ENCODE results near the gene OLFML1. TPM values are rescaled to one million over a fixed set of nuclear protein-coding genes. Genes with fewer than 3 reads are reported as not detected.

OLFML1 gene
- total RNA-seq, 1 experiment from 2014 or later = not detected

DNA sequence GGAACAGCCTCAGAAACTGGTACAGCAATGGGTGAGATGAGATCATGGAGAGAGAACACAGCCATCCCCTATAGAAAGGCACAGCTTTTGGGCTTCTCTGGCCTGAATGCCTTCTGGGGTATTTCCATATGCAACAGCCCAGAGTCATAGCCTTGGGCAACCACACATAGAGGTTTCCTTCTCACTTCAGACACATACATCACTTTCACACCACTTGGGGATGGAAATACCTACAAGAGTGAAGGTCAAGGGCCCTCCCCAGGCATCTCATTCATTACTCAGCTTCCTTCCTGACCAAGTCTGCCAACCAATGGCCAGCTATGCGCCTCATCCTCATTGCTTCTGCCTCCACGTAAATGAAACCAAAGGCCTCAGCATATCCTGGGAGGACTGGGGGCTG is 17.7 kb upstream of the OLFML1 start:
- Histone ChIP-seq H3K18ac (ENCODE audit: insufficient read length, low read depth, low read length) (no peak overlapping the region), H2AK5ac (ENCODE audit: insufficient read length, low read length) (no peak overlapping the region)
- WGBS (ENCODE audit: extremely low coverage, insufficient read length, low lambda C conversion rate) = no CpG with 5 or more reads among the region's 2 CpGs

More for the DNA sequence above, 17.7 kb upstream of the OLFML1 start:
- Histone ChIP-seq H2AFZ (ENCODE audit: low read length) (no peak overlapping the region), H2BK20ac (ENCODE audit: low read depth, low read length, poor library complexity, severe bottlenecking) (no peak overlapping the region), H3K4me1 (ENCODE audit: insufficient read depth, low read length) (0 out of 2 replicates have a peak, but pooled peaks cover 3% of the 10 kb centered on the region), H4K91ac (ENCODE audit: insufficient read length, low read depth, low read length) (no peak overlapping the region), H3K4ac (ENCODE audit: low read depth, low read length) (no peak overlapping the region), H3K79me2 (ENCODE audit: insufficient read depth, low read length) (no peaks in the 10 kb centered on the region), H3K56ac (ENCODE audit: insufficient read length, low read depth, low read length) (no peak overlapping the region), H2BK5ac (ENCODE audit: insufficient read length, low read length) (no peak overlapping the region), H4K20me1 (ENCODE audit: control insufficient read depth, insufficient read depth, insufficient read length) (no peaks in the 10 kb centered on the region), H2BK15ac (ENCODE audit: low read depth, low read length) (no peak overlapping the region), H3K27ac (ENCODE audit: insufficient read length, low read depth, low read length) (no peak overlapping the region), H3K9ac (ENCODE audit: extremely low read depth, insufficient read length, low read length) (no peak overlapping the region), H3T11ph (ENCODE audit: low read length) (no peak overlapping the region), H3K14ac (ENCODE audit: insufficient read depth, low read length) (no peak overlapping the region), H3K79me1 (ENCODE audit: insufficient read depth, low read depth, low read length, poor library complexity, severe bottlenecking) (no peaks in the 10 kb centered on the region), H2BK120ac (ENCODE audit: low read depth, low read length, poor library complexity, severe bottlenecking) (no peak overlapping the region), H2BK12ac (ENCODE audit: insufficient read length, low read depth, low read length) (no peak overlapping the region), H3K9me3 (ENCODE audit: control insufficient read depth, low read depth, low read length) (no peaks in the 10 kb centered on the region), H4K5ac (ENCODE audit: insufficient read length, low read depth, low read length) (no peak overlapping the region), H3K23ac (ENCODE audit: insufficient read length, low read depth, low read length) (no peak overlapping the region), H3K23me2 (ENCODE audit: insufficient read length, low read depth, low read length, poor library complexity, severe bottlenecking) (no peaks in the 10 kb centered on the region), H4K8ac (replicated peaks; ENCODE audit: insufficient read length, low read depth, low read length) (no peak overlapping the region), H3K27me3 (ENCODE audit: insufficient read depth, low read length) (no peaks in the 10 kb centered on the region), H3K4me2 (ENCODE audit: insufficient read depth, insufficient read length, low read length) (no peak overlapping the region)
- TF ChIP-seq, protein P1, sequence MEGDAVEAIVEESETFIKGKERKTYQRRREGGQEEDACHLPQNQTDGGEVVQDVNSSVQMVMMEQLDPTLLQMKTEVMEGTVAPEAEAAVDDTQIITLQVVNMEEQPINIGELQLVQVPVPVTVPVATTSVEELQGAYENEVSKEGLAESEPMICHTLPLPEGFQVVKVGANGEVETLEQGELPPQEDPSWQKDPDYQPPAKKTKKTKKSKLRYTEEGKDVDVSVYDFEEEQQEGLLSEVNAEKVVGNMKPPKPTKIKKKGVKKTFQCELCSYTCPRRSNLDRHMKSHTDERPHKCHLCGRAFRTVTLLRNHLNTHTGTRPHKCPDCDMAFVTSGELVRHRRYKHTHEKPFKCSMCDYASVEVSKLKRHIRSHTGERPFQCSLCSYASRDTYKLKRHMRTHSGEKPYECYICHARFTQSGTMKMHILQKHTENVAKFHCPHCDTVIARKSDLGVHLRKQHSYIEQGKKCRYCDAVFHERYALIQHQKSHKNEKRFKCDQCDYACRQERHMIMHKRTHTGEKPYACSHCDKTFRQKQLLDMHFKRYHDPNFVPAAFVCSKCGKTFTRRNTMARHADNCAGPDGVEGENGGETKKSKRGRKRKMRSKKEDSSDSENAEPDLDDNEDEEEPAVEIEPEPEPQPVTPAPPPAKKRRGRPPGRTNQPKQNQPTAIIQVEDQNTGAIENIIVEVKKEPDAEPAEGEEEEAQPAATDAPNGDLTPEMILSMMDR (conservative IDR thresholded peaks at IDR 0.05) = no peak
- H3K36me3 Mint-ChIP-seq (ENCODE audit: insufficient read depth in 1 of 3, low read depth in 3 of 3) = no peaks in the 10 kb centered on the region
- peaks cover 0 to 4% of the 10 kb centered on the region in 2 experiments; a peak in 2 of 4 replicates for H3K4me1 Mint-ChIP-seq
- H3K4me3 Mint-ChIP-seq = no peak overlapping the region
- no peaks in the 10 kb centered on the region for H3K27me3 Mint-ChIP-seq (ENCODE audit: low read depth)
- no peaks in the 10 kb centered on the region; a peak in 1 of 5 replicates for H3K9me3 Mint-ChIP-seq
- no peak for DNase-seq
- no peak overlapping the region for H3K27ac Mint-ChIP-seq
